Fibroblast of the conjunctiva (primary cell): ENCODE measurements around the gene TMED5.
"Not testable (repeated sequence)": the region's sequence is repeated elsewhere in the genome, so short reads cannot be mapped to it uniquely, and the experiment has no call there.

Experiments used
- DNase-seq: peaks from one replicate; pipeline ENCODE4 v3.0.0-alpha.2; 2010; ENCODE audit warnings: low read depth

Gene TMED5

DNA sequence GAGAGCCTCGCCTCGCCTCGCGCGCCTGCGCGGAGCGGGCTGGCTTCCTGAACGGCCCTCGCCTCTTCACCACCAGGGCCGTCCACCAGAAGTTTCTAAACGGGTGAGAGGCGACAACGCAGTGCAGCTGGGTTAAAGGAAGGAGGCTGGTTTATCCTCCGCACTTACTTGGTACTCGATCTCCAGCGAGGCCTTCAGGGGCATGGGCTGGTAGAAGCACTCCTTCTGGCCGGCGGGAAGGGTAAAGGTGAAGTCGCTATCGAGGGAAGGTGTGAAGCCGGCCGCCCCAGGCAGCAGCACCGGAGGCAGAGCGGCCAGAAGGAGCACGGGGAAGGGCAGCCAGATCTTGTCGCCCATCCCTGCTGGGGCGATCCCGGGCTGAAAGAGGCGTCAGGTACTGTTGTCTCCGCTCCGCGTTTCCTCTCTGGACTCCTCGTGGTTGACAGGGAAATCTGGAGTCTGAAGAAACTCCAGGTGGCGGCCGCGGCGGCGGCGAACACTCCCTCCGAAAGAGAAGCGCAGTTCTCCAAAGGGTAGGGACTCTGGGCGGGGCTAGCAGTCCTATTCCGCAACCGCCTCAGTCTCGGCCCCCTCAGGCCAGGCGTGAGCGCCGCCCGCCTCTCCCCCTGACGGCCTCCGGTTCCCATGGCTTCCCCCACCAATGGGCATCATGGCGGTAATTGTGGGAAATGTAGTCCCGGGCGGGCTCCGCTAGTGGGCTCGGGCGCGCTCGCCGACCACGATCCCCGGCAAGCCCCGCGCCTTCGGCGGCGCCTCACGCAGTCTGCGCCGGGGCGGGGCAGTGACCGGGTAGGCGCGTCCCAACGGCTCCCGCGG is at the start of gene TMED5:
TSS of gene TMED5 (minus strand) at position 528 of the 837 bp plus-strand sequence. CDS start at position 357, 171 bp downstream.
- DNase-seq = peak; percentile 97

DNA sequence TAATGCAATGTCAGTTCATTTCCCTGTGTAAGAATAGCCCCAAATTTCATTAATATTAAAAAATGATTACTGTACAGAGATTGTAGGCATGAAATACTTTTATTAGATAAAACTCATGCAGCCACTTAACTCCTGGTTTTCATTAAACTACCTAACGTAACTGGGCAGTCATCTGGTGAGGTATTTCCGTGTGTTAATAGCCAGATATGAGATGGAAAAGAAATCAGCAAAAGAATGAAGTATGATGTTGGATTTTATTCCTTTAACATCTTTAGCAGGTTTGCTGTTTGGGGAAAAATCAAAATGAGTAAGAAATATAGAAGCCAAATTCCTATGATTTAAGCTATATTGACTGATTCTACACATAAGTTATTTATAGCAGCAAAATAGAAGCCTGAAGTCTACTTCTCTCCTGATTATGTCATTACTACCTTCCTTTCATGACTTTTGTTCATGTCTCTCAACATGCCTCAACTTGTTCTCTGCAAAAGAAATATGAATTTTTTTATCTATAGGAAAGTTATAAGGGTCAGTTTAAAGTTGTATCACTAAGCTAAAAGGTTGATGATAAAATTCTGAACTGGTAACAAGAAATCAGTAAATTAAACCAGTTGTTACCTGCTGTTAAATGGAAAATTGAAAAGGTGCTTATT is 42.9 kb upstream of the TMED5 start:
- no peak for DNase-seq

DNA sequence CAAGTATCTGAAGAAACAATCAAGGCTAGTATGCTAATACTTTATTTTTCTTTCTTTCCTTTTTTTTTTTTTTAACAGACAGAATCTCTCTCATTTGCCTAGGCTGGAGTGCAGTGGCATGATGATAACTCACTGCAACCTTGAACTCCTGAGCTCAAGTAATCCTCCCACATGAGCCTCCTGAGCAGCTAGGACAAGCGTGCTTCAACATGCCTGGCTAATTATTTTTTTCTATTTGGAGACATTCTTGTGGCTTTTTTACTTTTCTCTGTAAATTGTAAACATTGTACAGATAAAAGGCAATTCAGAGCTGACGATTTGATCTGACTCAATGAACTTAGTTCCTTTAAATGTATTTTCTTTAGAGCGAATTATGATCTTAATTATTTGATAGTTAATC is 41.7 kb upstream of the TMED5 start:
- DNase-seq = no peak

DNA sequence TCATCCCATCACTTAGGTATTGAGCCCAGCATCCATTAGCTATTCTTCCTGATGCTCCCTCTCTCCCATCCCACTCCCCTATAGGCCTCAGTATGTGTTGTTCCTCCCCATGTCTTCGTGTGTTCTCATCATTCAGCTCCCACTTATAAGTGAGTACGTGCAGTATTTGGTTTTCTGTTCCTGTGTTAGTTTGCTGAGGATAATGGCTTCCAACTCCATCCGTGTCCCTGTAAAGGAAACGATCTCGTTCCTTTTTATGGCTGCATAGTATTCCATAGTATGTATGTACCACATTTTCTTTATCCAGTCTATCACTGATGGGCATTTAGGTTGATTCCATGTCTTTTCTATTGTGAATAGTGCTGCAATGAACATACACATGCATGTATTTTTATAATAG is 40.5 kb upstream of the TMED5 start:
- not testable (repeated sequence) for DNase-seq

DNA sequence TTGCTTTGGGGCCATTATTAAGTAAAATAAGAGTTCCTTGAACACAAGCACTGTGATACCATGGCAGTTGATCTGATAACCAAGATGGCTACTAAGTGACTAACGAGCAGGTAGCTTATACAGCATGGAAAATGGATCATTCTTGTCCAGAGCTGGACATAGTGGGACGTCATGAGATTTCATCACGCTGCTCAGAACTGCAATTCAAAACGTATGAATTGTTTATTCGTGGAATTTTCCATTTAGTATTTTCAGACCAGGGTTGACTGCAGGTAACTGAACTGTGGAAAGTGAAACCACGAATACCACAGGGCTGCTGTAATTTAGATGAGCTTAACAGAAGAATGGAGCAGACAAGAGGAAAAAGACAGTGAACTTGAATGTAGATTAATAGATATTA is 39.2 kb upstream of the TMED5 start:
- DNase-seq = no peak

DNA sequence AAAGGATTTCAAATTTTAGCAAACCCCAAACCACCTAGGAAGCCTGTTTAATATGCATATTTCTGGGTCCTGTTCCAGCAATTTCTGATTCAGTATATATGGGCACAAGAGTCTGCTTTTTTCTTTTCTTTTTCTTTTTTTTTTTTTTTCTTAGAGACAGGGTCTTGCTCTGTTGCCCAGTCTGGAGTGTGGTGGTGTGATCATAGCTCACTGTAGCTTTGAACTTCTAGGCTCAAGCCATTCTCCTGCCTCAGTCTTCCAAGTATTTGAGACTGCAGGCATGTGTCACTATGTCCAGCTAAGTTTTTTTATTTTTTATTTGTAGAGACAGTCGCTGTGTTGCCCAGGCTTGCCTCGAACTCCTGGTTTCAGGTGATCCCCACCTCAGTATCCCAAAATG is 35.1 kb upstream of the TMED5 start:
- DNase-seq = no peak

DNA sequence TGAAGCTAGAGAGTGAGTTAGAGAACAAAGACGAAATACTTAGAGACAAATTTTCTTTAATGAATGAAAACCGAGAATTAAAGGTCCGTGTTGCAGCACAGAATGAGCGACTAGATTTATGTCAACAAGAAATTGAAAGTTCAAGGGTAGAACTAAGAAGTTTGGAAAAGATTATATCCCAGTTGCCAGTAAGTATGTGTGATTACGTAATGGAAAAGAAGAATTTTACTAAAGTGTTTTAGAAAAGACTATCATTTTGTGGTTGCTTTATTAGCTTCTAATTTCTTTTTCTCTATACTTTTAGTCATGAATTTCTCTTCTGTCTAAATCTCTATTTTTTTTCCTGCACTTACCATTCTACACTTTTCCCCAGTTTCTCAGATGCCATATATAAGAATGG is 27.0 kb upstream of the TMED5 start:
- DNase-seq = no peak

DNA sequence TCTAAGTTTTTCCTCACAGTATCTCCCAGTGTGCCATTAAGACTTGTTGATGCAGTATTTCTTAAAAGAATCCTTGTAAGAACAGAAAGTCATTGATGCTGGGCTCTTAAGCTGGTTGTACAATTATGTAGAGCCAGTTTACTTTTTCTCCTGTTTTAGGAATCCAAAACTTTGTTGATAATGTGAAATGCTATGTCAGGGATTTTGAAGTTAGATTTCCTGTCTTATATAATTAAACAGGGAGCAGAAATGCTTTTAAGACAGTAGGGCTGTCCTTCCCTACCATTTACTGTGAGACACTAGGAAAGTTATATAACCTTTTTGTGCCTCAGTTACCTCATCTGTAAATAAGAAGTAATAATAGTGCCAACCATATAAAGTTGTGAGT is 26.3 kb upstream of the TMED5 start:
- no peak for DNase-seq

DNA sequence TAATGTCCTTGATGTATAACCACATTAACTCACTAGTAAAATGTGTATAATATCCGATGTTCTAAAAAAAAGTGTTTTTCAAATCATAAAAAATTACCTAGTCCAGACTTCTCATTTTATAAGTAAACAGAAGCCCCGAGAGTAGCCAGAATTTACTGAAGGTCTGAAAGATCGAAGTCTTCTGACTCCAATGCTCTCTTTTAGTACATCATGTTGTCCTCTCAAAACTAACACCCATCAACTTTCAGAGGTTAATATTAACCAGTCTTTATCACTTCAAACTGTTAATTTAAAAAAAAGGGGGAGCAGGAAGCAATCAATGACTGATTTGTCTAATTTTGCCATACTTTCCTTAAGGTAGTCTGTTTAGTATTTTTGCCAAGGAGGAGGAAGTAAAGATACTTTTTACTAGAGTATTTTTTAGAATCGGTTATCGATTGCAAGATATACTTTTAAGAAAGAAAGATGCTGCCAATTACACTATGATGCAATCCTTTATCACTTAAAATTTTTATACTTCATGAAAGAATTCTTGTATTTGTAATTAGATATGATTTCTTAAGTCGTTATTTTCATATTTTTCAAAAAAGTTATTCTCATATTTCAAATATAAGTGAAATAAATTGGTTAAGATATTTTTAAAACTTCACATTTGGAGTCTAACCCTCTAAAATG is 25.8 kb upstream of the TMED5 start:
- DNase-seq = no peak

DNA sequence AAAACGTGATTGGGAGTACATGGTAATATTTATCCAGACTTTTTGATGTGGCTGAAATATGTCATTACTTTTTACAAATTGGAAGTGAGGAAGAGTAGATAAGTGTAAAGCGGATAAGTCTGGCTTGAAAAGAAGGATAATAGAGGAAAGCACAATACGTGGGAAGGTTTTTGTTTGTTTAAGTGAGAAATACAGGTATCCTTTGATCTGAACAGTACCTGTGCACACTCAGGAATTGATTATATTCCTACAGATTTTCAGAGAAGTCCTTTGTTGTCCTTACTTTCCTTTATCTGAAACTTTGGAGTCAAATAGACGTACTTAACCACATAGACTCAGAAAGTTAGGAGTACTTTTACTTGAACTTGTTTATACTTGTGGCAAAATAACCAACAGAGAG is 20.5 kb upstream of the TMED5 start:
- DNase-seq = no peak

DNA sequence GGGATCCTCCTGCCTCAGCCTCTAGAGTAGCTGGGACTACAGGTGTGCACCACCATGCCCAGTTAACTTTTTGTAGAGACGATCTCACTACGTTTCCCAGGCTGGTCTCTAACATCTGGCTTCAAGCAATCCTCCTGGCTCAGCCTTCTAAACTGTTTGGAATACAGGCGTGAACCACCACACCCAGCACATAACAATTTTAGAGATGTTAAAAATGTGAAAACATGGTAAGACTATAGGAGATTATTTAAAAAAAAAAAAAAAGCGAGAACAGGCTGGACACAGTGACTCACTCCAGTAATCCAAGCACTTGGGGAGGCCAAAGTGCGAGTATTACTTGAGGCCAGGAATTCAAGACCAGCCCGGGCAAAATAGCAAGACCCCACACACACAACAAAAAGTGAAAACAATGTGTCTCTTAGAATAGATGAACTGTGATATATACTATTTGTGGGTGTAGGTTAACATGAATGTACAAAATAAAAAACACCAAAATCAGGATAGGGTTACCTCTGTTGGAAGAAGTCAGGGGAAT is 19.9 kb upstream of the TMED5 start:
- no peak for DNase-seq

DNA sequence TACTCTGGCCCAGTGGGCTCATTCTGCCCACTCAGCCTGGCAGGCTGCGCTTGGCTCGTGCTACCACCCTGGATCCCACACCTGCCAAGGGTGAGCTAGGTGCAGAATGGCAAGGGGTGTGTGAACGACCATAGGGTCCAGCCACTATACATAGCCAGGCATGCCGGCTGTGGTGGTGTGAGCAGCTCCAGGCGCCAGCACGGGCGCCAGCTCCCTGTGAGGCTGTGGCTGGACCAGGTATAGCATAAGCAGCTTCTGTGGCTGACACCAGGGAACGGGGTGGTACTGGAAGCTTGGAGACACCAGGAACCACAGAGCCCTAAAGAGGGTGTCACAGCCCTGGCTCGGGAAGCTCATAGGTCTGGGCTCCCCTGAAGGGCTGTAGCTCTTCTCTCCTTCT is 18.9 kb upstream of the TMED5 start:
- no peak for DNase-seq

DNA sequence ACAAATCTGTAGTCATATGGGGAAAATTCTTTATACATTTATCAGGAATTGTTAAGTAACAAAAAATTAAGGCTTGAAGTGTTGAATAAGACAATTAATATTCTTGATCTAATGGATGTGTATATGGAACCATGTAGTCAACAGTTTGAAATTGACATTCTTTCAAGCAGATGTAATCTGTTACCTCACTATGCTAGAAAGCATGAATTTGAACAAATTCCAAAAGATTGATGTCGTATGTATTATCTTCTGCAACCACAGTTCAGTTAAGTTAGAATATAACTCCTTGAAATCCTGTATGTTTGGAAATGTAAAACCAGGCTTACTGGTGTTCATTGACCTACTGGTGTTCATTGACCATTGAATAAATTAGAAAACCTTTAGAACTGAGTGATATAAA is 16.4 kb upstream of the TMED5 start:
- no peak for DNase-seq

DNA sequence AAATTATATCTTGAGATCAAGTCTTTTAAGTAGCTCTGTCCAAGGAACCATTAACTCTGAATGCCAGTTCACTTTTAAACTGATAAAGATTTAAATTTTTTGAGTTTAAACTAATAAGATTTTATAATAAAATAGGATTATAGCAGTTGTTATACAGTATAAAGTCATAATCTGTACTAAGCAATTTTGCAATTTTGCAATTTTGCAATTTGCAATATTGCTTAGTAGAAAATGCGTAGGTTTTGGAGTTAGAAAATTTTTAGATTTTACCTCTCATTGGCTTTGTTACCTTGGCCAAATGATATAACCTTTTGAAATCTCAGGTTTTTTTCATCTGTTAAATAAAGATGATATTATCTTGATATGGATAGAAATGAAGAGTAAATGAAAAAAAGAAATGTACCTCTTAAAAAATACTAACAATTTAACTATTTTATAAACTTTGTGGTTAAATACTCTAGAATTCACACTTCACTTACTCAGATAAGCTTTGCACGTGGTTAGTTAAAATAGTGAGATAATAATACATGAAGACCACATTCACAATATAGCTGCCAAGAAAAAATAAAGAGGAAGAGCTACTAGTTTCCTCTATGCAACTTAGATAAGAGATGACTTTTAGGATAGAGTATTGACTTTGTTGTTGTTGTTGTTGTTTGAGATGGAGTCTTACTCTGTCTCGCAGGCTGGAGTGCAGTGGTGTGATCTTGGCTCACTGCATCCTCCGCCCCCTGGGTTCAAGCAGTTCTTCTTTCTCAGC is 14.2 kb upstream of the TMED5 start:
- no peak for DNase-seq

DNA sequence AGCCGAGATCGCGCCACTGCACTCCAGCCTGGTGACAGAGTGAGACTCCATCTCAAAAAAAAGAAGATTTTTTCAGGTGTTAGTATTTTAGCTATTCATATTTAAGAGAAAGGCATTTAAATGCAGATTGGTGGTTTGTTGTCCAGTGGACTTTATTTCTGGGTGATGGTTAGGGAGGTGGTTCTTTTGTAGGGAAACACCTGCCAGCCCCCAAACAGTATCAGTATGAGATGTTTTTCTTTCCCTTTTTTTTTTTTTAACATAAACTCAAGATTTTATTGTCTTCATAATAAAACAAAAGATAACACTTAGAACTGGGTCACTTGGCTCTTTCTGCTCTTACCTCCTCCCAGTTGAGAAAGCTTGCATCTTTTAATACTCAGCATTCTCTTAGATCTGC is 10.2 kb upstream of the TMED5 start:
- DNase-seq = no peak

DNA sequence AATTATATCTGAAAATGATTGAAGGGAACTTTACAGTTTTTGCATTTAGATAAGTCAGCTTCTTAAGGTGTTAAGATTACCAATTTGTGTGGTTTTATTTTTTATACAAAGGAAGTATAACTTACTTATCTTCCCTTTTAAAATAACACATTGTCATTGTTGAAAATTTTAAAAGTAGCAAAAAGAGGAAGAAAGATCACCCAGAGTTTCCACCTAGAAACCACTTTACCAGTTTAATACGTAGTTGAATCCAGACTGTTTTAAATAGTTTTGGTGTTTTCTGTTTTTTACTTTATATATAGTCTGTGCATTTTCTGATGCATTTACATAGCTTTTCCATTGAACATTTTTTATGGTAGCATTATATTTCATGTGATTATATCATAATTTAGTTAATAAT is 6.5 kb upstream of the TMED5 start:
- no peak for DNase-seq

DNA sequence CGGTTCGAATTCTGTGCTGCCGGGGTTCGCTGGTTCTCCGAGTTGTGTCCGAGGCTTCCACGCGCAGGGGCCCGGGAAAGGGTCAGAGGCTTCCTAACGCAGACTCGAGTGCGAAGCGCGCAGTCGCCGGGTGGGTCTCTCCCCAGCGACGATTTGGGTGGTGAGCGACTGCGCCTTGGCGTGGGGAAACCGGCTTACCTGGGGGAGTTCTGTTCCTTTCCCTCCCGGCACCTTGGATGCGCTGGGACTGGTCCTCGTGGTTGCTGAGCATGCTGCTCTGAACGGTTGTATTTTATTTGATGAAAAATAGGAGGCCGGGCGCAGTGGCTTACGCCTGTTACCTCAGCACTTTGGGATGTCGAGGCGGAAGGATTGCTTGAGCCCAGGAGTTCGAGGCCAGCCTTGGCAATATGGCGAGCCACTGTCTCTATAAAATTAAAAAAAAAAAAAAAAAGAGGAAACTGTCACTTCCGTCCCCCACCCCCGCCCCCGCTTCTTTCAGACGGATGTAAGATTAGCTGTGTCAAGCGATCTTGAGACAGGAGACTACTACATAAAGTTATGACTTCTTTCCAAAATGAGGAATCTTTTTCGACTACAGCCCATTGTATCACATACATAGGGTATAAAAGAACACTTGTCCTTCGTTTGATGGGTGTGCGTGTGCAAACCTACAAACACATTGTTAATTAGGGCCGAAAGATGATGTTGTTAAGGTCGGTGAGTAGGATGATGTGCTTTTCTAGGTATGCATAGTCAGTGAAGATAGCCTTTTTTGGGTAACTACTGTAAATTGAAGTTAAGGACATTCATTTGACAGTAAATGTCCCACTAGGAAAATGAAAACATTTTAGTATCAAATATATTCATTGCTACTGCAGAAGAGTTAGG is 755 bp upstream of the TMED5 start, which contains the start of gene CCDC18:
TSS of gene CCDC18 (plus strand) at position 2 of the 891 bp plus-strand sequence. CDS start 2,638 bp downstream, outside the sequence.
- DNase-seq = no peak

DNA sequence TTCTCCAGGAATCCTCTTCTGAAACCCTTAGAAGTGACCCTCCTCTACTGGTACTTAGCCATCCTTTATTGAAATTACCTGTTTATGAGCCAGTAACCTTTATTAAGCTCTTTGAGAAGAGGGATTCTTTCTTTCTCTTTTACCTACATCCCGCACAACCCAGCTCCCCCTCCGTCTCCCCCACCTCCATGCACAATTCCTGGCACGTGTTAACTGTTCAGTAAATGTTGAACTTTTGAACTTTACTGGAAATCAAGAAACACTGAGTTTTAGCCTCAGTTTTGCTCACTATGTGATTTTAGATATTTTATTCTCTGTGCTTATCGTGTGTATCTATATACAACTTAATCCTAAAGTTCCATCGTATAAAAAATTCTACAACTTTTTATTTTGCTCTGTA is 1.8 kb downstream of the TMED5 start:
- DNase-seq = no peak

DNA sequence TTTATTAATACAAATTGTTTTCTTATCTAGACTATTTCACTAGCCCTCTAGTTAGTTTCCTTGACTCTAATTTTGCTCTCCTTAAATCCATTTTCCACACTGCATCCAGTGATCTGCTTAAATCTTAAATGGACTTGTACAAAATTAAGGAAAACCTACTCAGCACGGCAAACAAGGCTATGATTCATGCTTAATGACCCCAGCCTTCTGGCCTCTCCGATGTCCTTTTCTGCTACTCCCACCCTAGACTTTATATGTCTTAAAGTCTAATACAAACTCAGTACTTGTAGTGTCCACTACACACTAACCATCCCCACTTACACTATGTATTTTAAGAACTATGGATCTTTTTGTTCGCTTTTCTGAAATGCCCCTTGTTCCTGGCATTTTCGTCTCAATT is 2.2 kb downstream of the TMED5 start:
- no peak for DNase-seq

DNA sequence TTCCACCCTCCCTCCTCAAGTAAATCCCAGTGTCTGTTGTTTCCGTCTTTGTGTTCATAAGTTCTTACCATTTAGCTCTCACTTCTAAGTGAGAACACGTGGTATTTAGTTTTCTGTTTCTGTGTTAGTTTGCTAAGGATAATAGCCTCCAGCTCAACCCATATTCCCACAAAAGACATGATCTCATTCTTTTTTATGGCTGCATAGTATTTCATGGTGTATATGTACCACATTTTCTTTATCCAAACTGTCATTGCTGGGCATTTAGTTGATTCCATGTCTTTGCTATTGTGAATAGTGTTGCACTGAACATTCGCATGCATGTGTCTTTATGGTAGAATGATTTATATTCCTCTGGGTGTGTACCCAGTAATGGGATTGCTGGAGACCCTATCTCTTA is 5.6 kb downstream of the TMED5 start:
- not testable (repeated sequence) for DNase-seq

DNA sequence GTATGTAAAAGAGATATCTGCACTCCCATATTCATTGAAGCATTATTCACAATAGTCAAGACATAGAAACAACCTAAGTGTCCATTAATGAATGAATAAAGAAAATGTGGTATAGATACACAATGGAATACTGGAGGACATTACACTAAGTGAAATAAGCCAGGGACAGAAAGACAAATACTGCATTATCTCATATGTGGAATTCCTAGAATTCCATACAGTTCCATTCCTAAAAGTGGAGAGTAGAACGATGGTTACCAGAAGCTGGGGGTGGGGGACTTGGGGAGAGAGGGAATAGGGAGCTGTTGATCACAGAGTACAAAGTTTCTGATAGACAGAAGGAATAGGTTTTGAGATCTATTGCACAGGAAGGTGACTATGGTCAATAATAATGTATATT is 7.4 kb downstream of the TMED5 start:
- DNase-seq = no peak
